GM23338 (cell line): ENCODE measurements around the gene FGFR3. TPM values are rescaled to one million over a fixed set of nuclear protein-coding genes. Genes with fewer than 3 reads are reported as not detected.

Source experiments
- ATAC-seq: fragments of 200-7000 bp; cut with Tn5 transposase; 3 replicates; pipeline ENCODE4 v1.9.1; 2020
- DNase-seq: peaks from one replicate; pipeline ENCODE4 v3.0.0-alpha.2; 2015; ENCODE audit warnings: low spot score
- H2AFZ ChIP-seq: fragments of 200-600 bp; sonication (generic); 2 replicates; pipeline ENCODE4 v1.8.0; 2016; ENCODE audit warnings: antibody characterized with exemption, mild to moderate bottlenecking, moderate library complexity
- H3F3A ChIP-seq: fragments of 200-600 bp; sonication (generic); replicated peaks from 2 replicates; pipeline ENCODE4 v1.8.0; 2017; ENCODE audit warnings: antibody characterized with exemption, mixed run types, low read depth
- H3K27ac ChIP-seq: fragments of 200-600 bp; sonication (generic); 2 replicates; pipeline ENCODE4 v1.6.1; 2016; ENCODE audit warnings: low read depth
- H3K27me3 ChIP-seq: fragments of 200-600 bp; sonication (generic); 2 replicates; pipeline ENCODE4 v1.8.0; 2016; ENCODE audit warnings: mild to moderate bottlenecking, mixed run types, moderate library complexity; ENCODE audit not compliant: insufficient read depth
- H3K36me3 ChIP-seq: fragments of 200-600 bp; sonication (generic); 2 replicates; pipeline ENCODE4 v1.8.0; 2016; ENCODE audit warnings: mild to moderate bottlenecking; ENCODE audit not compliant: insufficient read depth
- H3K4me1 ChIP-seq: fragments of 200-600 bp; sonication (generic); 2 replicates; pipeline ENCODE4 v1.8.0; 2016; ENCODE audit warnings: mild to moderate bottlenecking, moderate library complexity; ENCODE audit not compliant: insufficient read depth
- H3K4me2 ChIP-seq: fragments of 200-600 bp; sonication (generic); 2 replicates; pipeline ENCODE4 v1.7.1; 2017; ENCODE audit warnings: mixed run types
- H3K4me3 ChIP-seq: fragments of 200-600 bp; sonication (generic); 2 replicates; pipeline ENCODE4 v1.6.1; 2016; ENCODE audit warnings: mixed run types
- H3K79me2 ChIP-seq: fragments of 200-600 bp; sonication (generic); replicated peaks from 2 replicates; pipeline ENCODE4 v1.8.0; 2017; ENCODE audit warnings: mild to moderate bottlenecking; ENCODE audit not compliant: insufficient read depth
- H3K9me2 ChIP-seq: fragments of 200-600 bp; sonication (generic); 2 replicates; pipeline ENCODE4 v1.8.0; 2017; ENCODE audit not compliant: insufficient read depth
- H4K20me1 ChIP-seq: fragments of 200-600 bp; sonication (generic); replicated peaks from 2 replicates; pipeline ENCODE4 v1.8.0; 2017; ENCODE audit warnings: mild to moderate bottlenecking; ENCODE audit not compliant: insufficient read depth
- H3K27ac Mint-ChIP-seq: 2 replicates; pipeline ENCODE4 v1.8.0; 2020; ENCODE audit warnings: inconsistent platforms, mild to moderate bottlenecking, moderate library complexity, mixed read lengths
- H3K27me3 Mint-ChIP-seq: 3 replicates; pipeline ENCODE4 v1.8.0; 2022; ENCODE audit warnings: low read depth, mild to moderate bottlenecking, moderate library complexity, mixed read lengths, inconsistent platforms; ENCODE audit not compliant: insufficient read depth, poor library complexity
- H3K36me3 Mint-ChIP-seq: 3 replicates; pipeline ENCODE4 v1.8.0; 2021; ENCODE audit warnings: low read depth, mild to moderate bottlenecking, inconsistent platforms, moderate library complexity, mixed read lengths
- H3K4me1 Mint-ChIP-seq: 3 replicates; pipeline ENCODE4 v1.8.0; 2020; ENCODE audit warnings: mild to moderate bottlenecking, inconsistent platforms, mixed read lengths
- H3K4me3 Mint-ChIP-seq: 3 replicates; pipeline ENCODE4 v1.8.0; 2021; ENCODE audit warnings: moderate library complexity, mild to moderate bottlenecking, inconsistent platforms, mixed read lengths
- H3K9me3 Mint-ChIP-seq: 3 replicates; pipeline ENCODE4 v1.8.0; 2020; ENCODE audit warnings: moderate library complexity, mild to moderate bottlenecking, inconsistent platforms, mixed read lengths
- CREB1 ChIP-seq: fragments of 250-450 bp; sonication (Bioruptor Pico); IDR thresholded peaks from 2 replicates; pipeline ENCODE4 v1.5.0; 2020; ENCODE audit warnings: low read depth, mild to moderate bottlenecking, moderate library complexity
- EZH2 ChIP-seq: fragments of 200-600 bp; sonication (generic); IDR thresholded peaks from one replicate; pipeline ENCODE4 v1.8.0; 2017; ENCODE audit warnings: antibody characterized with exemption, mild to moderate bottlenecking, low read depth; ENCODE audit not compliant: unreplicated experiment
- EZH2phosphoT487 ChIP-seq: fragments of 200-600 bp; sonication (generic); IDR thresholded peaks from one replicate; pipeline ENCODE4 v1.8.1; 2018; ENCODE audit warnings: antibody characterized with exemption; ENCODE audit not compliant: unreplicated experiment
- JUNB ChIP-seq: IDR thresholded peaks from one replicate; pipeline ENCODE4 v1.6.1; 2016; ENCODE audit warnings: antibody characterized with exemption; ENCODE audit not compliant: unreplicated experiment
- NANOG ChIP-seq: IDR thresholded peaks from 2 replicates; pipeline ENCODE4 v1.6.1; 2016; ENCODE audit warnings: antibody characterized with exemption, borderline replicate concordance
- POLR2AphosphoS5 ChIP-seq: IDR thresholded peaks from 2 replicates; pipeline ENCODE4 v1.6.1; 2016; ENCODE audit warnings: antibody characterized with exemption, low read depth
- STAT1 ChIP-seq: IDR thresholded peaks from one replicate; pipeline ENCODE4 v1.6.1; 2016; ENCODE audit warnings: antibody characterized with exemption; ENCODE audit not compliant: unreplicated experiment
- ZNF114 ChIP-seq: fragments of 250-450 bp; sonication (Bioruptor Pico); IDR thresholded peaks from 2 replicates; pipeline ENCODE4 v1.5.0; 2020; ENCODE audit warnings: mild to moderate bottlenecking, moderate library complexity
- ZNF331 ChIP-seq: fragments of 250-450 bp; sonication (Bioruptor Pico); IDR thresholded peaks from 2 replicates; pipeline ENCODE4 v1.5.0; 2020; ENCODE audit warnings: low read depth, mild to moderate bottlenecking, moderate library complexity
- polyA plus RNA-seq: library from polyadenylated mRNA; unstranded; fragments of >200 nt; fragmentation: Nextera tagmentation; extraction: Ambion mirVana; gene quantifications from 2 replicates; pipeline ENCODE4 v1.2.1, GENCODE V29; 2016
- total RNA-seq: library from RNA; depleted of rRNA; stranded (reverse); fragments of >200 nt; shearing (Covaris generic); gene quantifications from 2 replicates; pipeline ENCODE4 v1.2.3, GENCODE V29; 2014
- TF ChIP-seq, protein P1 (sequence below): IDR thresholded peaks from 2 replicates; pipeline ENCODE4 v1.6.1; 2016; ENCODE audit warnings: antibody characterized with exemption
- TF ChIP-seq, protein P2 (sequence below): fragments of 250-450 bp; sonication (Bioruptor Pico); IDR thresholded peaks from 2 replicates; pipeline ENCODE4 v1.5.0; 2020; ENCODE audit warnings: mild to moderate bottlenecking, moderate library complexity
- TF ChIP-seq, protein P3 (sequence below), 2 experiments: fragments of 200-600 bp in 1 of 2; sonication (generic) in 1 of 2; conservative IDR thresholded peaks; 2 replicates each; pipeline versions ENCODE4 v1.5.1 to v1.6.1; 2016 to 2017; ENCODE audit warnings: antibody characterized with exemption in 2 of 2, low read depth in 2 of 2, mild to moderate bottlenecking in 2 of 2, moderate library complexity in 1 of 2

Gene FGFR3
- total and polyA plus RNA-seq, 2 experiments from 2014 or later: 3.6 to 17.4 TPM

DNA sequence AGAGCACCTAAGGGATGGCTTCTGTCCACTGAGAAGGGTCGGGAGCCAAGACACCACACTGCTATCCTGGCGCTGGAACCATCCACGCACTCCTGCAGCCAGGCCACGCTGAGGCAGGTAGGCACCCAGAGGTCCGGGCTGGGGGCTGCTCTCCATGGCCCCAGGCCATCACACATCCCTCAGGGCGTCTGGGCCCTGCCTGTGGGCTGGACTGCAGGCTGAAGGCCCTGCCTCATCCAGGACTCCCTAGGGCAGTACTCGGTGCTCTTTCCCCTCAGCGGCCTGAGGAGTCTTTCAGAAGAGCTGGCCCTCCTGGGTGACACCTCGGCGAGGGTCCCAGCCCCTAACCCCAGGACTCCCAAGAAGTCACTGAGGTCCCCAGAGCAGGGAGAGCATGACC, 17.7 kb downstream of the FGFR3 start:
- Mint-ChIP-seq H3K27me3 (peaks cover 4% of the 10 kb centered on the region), H3K4me1 (peaks cover 2% of the 10 kb centered on the region; the same call in 1 of the 3 replicates), H3K4me3 (no peak overlapping the region), H3K36me3 (peaks cover 12% of the 10 kb centered on the region; the same call in 2 of the 3 replicates), H3K27ac (no peak overlapping the region), H3K9me3 (no peaks in the 10 kb centered on the region)
- H3K4me2 ChIP-seq: no peak overlapping the region
- H3K9me2 ChIP-seq: no peaks in the 10 kb centered on the region
- H2AFZ ChIP-seq: no peak overlapping the region
- 0 out of 2 replicates have a peak, but pooled peaks cover 6% of the 10 kb centered on the region for H3F3A ChIP-seq
- TF ChIP-seq CREB1 (CRISPR knock-in tag) (no peak), ZNF114 (CRISPR knock-in tag) (no peak), EZH2phosphoT487 (no peak), NANOG (no peak), ZNF331 (CRISPR knock-in tag) (no peak)
- no peaks in the 10 kb centered on the region for H3K79me2 ChIP-seq
- H3K36me3 ChIP-seq: no peaks in the 10 kb centered on the region
- H4K20me1 ChIP-seq: no peaks in the 10 kb centered on the region
- H3K4me1 ChIP-seq: no peaks in the 10 kb centered on the region
- no peak overlapping the region for H3K27ac ChIP-seq
- no peaks in the 10 kb centered on the region for H3K27me3 ChIP-seq
- DNase-seq: no peak
- H3K4me3 ChIP-seq: no peak overlapping the region
- no peak for ATAC-seq

DNA sequence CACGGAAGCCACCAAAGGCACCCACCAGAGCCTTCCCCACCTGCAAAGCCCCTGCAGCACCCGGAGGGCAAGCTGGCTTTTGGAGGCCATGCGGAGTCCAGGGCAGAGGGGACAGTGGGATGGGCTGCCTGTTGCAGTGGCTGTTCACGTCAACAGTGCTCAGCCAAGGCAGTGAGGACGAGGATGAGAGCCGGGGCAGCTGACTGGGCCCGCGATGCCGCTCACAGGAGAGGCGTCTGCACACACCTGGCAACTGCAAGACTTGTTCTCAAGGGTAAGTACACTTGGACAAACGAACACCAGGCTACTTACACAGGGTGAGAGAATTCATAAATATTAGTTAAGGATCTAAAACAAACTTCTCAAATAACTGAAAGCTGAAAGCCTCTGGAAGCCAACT, 19.6 kb downstream of the FGFR3 start:
- Histone ChIP-seq H3F3A (0 out of 2 replicates have a peak, but pooled peaks cover 6% of the 10 kb centered on the region), H3K4me1 (no peaks in the 10 kb centered on the region), H3K4me3 (no peak overlapping the region), H3K27ac (no peak overlapping the region), H4K20me1 (peaks cover 5% of the 10 kb centered on the region; the same call in 1 of the 2 replicates), H3K79me2 (no peaks in the 10 kb centered on the region), H2AFZ (no peak overlapping the region), H3K4me2 (no peak overlapping the region), H3K9me2 (no peaks in the 10 kb centered on the region), H3K36me3 (no peaks in the 10 kb centered on the region; the same call in 1 of the 2 replicates), H3K27me3 (no peaks in the 10 kb centered on the region)
- Mint-ChIP-seq H3K9me3 (no peaks in the 10 kb centered on the region), H3K4me1 (peaks cover 2% of the 10 kb centered on the region; the same call in 2 of the 3 replicates), H3K27me3 (peaks cover 7% of the 10 kb centered on the region), H3K27ac (no peak overlapping the region), H3K36me3 (peaks cover 20% of the 10 kb centered on the region), H3K4me3 (no peak overlapping the region)
- ATAC-seq (no peak), DNase-seq (no peak)
- TF ChIP-seq EZH2: no peak
- TF ChIP-seq, protein P1, sequence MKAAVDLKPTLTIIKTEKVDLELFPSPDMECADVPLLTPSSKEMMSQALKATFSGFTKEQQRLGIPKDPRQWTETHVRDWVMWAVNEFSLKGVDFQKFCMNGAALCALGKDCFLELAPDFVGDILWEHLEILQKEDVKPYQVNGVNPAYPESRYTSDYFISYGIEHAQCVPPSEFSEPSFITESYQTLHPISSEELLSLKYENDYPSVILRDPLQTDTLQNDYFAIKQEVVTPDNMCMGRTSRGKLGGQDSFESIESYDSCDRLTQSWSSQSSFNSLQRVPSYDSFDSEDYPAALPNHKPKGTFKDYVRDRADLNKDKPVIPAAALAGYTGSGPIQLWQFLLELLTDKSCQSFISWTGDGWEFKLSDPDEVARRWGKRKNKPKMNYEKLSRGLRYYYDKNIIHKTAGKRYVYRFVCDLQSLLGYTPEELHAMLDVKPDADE: no peak
- no peak for TF ChIP-seq ZNF331 (CRISPR knock-in tag)
- TF ChIP-seq POLR2AphosphoS5: no peak
- TF ChIP-seq, protein P2, sequence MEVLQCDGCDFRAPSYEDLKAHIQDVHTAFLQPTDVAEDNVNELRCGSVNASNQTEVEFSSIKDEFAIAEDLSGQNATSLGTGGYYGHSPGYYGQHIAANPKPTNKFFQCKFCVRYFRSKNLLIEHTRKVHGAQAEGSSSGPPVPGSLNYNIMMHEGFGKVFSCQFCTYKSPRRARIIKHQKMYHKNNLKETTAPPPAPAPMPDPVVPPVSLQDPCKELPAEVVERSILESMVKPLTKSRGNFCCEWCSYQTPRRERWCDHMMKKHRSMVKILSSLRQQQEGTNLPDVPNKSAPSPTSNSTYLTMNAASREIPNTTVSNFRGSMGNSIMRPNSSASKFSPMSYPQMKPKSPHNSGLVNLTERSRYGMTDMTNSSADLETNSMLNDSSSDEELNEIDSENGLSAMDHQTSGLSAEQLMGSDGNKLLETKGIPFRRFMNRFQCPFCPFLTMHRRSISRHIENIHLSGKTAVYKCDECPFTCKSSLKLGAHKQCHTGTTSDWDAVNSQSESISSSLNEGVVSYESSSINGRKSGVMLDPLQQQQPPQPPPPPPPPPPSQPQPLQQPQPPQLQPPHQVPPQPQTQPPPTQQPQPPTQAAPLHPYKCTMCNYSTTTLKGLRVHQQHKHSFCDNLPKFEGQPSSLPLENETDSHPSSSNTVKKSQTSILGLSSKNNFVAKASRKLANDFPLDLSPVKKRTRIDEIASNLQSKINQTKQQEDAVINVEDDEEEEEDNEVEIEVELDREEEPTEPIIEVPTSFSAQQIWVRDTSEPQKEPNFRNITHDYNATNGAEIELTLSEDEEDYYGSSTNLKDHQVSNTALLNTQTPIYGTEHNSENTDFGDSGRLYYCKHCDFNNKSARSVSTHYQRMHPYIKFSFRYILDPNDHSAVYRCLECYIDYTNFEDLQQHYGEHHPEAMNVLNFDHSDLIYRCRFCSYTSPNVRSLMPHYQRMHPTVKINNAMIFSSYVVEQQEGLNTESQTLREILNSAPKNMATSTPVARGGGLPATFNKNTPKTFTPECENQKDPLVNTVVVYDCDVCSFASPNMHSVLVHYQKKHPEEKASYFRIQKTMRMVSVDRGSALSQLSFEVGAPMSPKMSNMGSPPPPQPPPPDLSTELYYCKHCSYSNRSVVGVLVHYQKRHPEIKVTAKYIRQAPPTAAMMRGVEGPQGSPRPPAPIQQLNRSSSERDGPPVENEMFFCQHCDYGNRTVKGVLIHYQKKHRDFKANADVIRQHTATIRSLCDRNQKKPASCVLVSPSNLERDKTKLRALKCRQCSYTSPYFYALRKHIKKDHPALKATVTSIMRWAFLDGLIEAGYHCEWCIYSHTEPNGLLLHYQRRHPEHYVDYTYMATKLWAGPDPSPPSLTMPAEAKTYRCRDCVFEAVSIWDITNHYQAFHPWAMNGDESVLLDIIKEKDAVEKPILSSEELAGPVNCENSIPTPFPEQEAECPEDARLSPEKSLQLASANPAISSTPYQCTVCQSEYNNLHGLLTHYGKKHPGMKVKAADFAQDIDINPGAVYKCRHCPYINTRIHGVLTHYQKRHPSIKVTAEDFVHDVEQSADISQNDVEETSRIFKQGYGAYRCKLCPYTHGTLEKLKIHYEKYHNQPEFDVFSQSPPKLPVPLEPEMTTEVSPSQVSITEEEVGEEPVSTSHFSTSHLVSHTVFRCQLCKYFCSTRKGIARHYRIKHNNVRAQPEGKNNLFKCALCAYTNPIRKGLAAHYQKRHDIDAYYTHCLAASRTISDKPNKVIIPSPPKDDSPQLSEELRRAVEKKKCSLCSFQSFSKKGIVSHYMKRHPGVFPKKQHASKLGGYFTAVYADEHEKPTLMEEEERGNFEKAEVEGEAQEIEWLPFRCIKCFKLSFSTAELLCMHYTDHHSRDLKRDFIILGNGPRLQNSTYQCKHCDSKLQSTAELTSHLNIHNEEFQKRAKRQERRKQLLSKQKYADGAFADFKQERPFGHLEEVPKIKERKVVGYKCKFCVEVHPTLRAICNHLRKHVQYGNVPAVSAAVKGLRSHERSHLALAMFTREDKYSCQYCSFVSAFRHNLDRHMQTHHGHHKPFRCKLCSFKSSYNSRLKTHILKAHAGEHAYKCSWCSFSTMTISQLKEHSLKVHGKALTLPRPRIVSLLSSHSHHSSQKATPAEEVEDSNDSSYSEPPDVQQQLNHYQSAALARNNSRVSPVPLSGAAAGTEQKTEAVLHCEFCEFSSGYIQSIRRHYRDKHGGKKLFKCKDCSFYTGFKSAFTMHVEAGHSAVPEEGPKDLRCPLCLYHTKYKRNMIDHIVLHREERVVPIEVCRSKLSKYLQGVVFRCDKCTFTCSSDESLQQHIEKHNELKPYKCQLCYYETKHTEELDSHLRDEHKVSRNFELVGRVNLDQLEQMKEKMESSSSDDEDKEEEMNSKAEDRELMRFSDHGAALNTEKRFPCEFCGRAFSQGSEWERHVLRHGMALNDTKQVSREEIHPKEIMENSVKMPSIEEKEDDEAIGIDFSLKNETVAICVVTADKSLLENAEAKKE (CRISPR knock-in tag): no peak
- TF ChIP-seq EZH2phosphoT487: no peak
- TF ChIP-seq ZNF114 (CRISPR knock-in tag): no peak
- TF ChIP-seq NANOG: no peak
- no peak for TF ChIP-seq CREB1 (CRISPR knock-in tag)
- TF ChIP-seq JUNB: no peak
- TF ChIP-seq, protein P3, sequence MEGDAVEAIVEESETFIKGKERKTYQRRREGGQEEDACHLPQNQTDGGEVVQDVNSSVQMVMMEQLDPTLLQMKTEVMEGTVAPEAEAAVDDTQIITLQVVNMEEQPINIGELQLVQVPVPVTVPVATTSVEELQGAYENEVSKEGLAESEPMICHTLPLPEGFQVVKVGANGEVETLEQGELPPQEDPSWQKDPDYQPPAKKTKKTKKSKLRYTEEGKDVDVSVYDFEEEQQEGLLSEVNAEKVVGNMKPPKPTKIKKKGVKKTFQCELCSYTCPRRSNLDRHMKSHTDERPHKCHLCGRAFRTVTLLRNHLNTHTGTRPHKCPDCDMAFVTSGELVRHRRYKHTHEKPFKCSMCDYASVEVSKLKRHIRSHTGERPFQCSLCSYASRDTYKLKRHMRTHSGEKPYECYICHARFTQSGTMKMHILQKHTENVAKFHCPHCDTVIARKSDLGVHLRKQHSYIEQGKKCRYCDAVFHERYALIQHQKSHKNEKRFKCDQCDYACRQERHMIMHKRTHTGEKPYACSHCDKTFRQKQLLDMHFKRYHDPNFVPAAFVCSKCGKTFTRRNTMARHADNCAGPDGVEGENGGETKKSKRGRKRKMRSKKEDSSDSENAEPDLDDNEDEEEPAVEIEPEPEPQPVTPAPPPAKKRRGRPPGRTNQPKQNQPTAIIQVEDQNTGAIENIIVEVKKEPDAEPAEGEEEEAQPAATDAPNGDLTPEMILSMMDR (conservative IDR thresholded peaks at IDR 0.05; ENCODE audit: low read depth in 2 of 2): no peak
- no peak for TF ChIP-seq STAT1
